Ascending aorta (tissue), 2 donors: Measurements from ENCODE around the gene MAGEA11. TPM values are rescaled to one million over a fixed set of nuclear protein-coding genes. Genes with fewer than 3 reads are reported as not detected.
"Not testable (repeated sequence)": the region's sequence is repeated elsewhere in the genome, so short reads cannot be mapped to it uniquely, and the experiment has no call there.

Source experiments
- DNase-seq, 2 donors: peaks; one replicate each; pipeline ENCODE4 v3.0.0-alpha.2; 2019; ENCODE audit warnings: low spot score in 2 of 2
- H3K27ac ChIP-seq, 2 donors: fragments of 200-600 bp; sonication (generic); one replicate each; pipeline ENCODE4 v1.5.1; 2016 to 2017; ENCODE audit warnings: mild to moderate bottlenecking in 1 of 2
- H3K27me3 ChIP-seq: fragments of 200-600 bp; sonication (generic); one replicate; pipeline ENCODE4 v1.5.1; 2017
- H3K36me3 ChIP-seq, 2 donors: fragments of 200-600 bp; sonication (generic); one replicate each; pipeline ENCODE4 v1.5.1; 2016
- H3K4me1 ChIP-seq, 2 donors: fragments of 200-600 bp; sonication (generic); one replicate each; pipeline ENCODE4 v1.5.1; 2016 to 2017; ENCODE audit warnings: mild to moderate bottlenecking in 1 of 2
- H3K4me3 ChIP-seq, 2 donors: fragments of 200-600 bp; sonication (generic); one replicate each; pipeline ENCODE4 v1.5.1; 2016 to 2017; ENCODE audit warnings: mild to moderate bottlenecking in 1 of 2
- H3K9me3 ChIP-seq, 2 donors: fragments of 200-600 bp; sonication (generic); one replicate each; pipeline ENCODE4 v1.5.1; 2016
- CTCF ChIP-seq, 3 experiments: fragments of 200-600 bp in 2 of 3; fragments of 450-650 bp in 1 of 3; sonication (generic) in 2 of 3; IDR thresholded peaks; one replicate each; pipeline ENCODE4 v1.5.1; 2016 to 2019; ENCODE audit warnings: antibody characterized with exemption in 3 of 3, mild to moderate bottlenecking in 1 of 3, moderate library complexity in 1 of 3
- intact Hi-C: fragments of 100-400 bp; cut with DNase I; formaldehyde crosslinking; loops from one replicate; pipeline ENCODE4 v1.15.1; 2023
- total RNA-seq: library from RNA; depleted of rRNA; stranded (reverse); fragments of >200 nt; gene quantifications from one replicate; pipeline ENCODE4 v1.1.0, GENCODE V29; 2016

Gene MAGEA11
- total RNA-seq, 1 donor from 2014 or later, result not detected

GRCh38 chrX:149682956-149683947, 28.6 kb upstream of the MAGEA11 start:
- no peak overlapping the region for H3K4me3 ChIP-seq
- no peaks in the 10 kb centered on the region for H3K4me1 ChIP-seq
- DNase-seq, result no peak
- H3K9me3 ChIP-seq, result no peaks in the 10 kb centered on the region
- intact Hi-C loops, result no loop called here
- TF ChIP-seq CTCF (IDR thresholded peaks at IDR 0.05), result no peak
- H3K27ac ChIP-seq, result no peak overlapping the region
- H3K36me3 ChIP-seq, result no peaks in the 10 kb centered on the region
- H3K27me3 ChIP-seq, result no peaks in the 10 kb centered on the region

GRCh38 chrX:149683966-149684730, 27.7 kb upstream of the MAGEA11 start:
- Histone ChIP-seq H3K4me1 (no peaks in the 10 kb centered on the region), H3K27me3 (no peaks in the 10 kb centered on the region)
- intact Hi-C loops, result no loop called here

GRCh38 chrX:149687991-149688390, 23.9 kb upstream of the MAGEA11 start:
- no peaks in the 10 kb centered on the region for H3K36me3 ChIP-seq
- no peaks in the 10 kb centered on the region for H3K27me3 ChIP-seq
- no peak for TF ChIP-seq CTCF (IDR thresholded peaks at IDR 0.05)
- H3K9me3 ChIP-seq, result no peaks in the 10 kb centered on the region
- intact Hi-C loops, result no loop called here
- H3K4me1 ChIP-seq, result no peaks in the 10 kb centered on the region
- no peak overlapping the region for H3K4me3 ChIP-seq
- no peak overlapping the region for H3K27ac ChIP-seq
- no peak for DNase-seq

More at GRCh38 chrX:149683966-149684730, 27.7 kb upstream of the MAGEA11 start:
- Histone ChIP-seq H3K36me3 (no peaks in the 10 kb centered on the region), H3K4me3 (no peak overlapping the region), H3K9me3 (no peaks in the 10 kb centered on the region), H3K27ac (no peak overlapping the region)
- no peak for TF ChIP-seq CTCF (IDR thresholded peaks at IDR 0.05)
- no peak for DNase-seq

GRCh38 chrX:149688552-149688951, 23.3 kb upstream of the MAGEA11 start:
- H3K27me3 ChIP-seq, result no peaks in the 10 kb centered on the region
- intact Hi-C loops, result no loop called here
- H3K9me3 ChIP-seq, result no peaks in the 10 kb centered on the region
- H3K4me1 ChIP-seq, result no peaks in the 10 kb centered on the region
- H3K4me3 ChIP-seq, result no peak overlapping the region
- no peak for DNase-seq
- no peaks in the 10 kb centered on the region for H3K36me3 ChIP-seq
- no peak for TF ChIP-seq CTCF (IDR thresholded peaks at IDR 0.05)
- no peak overlapping the region for H3K27ac ChIP-seq

- Histone ChIP-seq H3K4me3 (no peak overlapping the region), H3K4me1 (no peaks in the 10 kb centered on the region), H3K9me3 (no peaks in the 10 kb centered on the region), H3K27ac (no peak overlapping the region), H3K27me3 (no peaks in the 10 kb centered on the region), H3K36me3 (no peaks in the 10 kb centered on the region)
- intact Hi-C loops, result loop anchor here (10.0 kb wide), 1 partner anchor 77 kb away; no protein-coding TSS in a partner anchor
- no peak for DNase-seq
- TF ChIP-seq CTCF (IDR thresholded peaks at IDR 0.05), result no peak
These were observed 20.1 kb upstream of the MAGEA11 start for GRCh38 chrX:149691794-149692193.

GRCh38 chrX:149692686-149693272, 19.1 kb upstream of the MAGEA11 start:
- H3K4me1 ChIP-seq, H3K27ac ChIP-seq, H3K9me3 ChIP-seq, DNase-seq, H3K36me3 ChIP-seq, H3K27me3 ChIP-seq, H3K4me3 ChIP-seq: not testable (repeated sequence)
- intact Hi-C loops, result loop anchor here (10.0 kb wide), 1 partner anchor 78 kb away; no protein-coding TSS in a partner anchor
